B cell (primary cell): ENCODE results near the gene PACSIN2. TPM values are rescaled to one million over a fixed set of nuclear protein-coding genes. Genes with fewer than 3 reads are reported as not detected.

Experiments used
- ATAC-seq: fragments of 200-7000 bp; cut with Tn5 transposase; one replicate; pipeline ENCODE4 v1.10.0; 2021; ENCODE audit warnings: low read depth, mild to moderate bottlenecking, moderate number of reproducible peaks, moderate library complexity
- CTCF ChIA-PET: fragments of 350-600 bp; sonication (Branson Sonifier 250); formaldehyde crosslinking; loops from one replicate; lab custom pipeline; 2021; ENCODE audit warnings: antibody characterized with exemption, inconsistent platforms; lab: Charles Lee
- POLR2A ChIA-PET: fragments of 350-600 bp; sonication (Branson Sonifier 250); formaldehyde crosslinking; loops from one replicate; lab custom pipeline; 2021; ENCODE audit warnings: antibody characterized with exemption; lab: Charles Lee
- DNase-seq: peaks from one replicate; pipeline ENCODE4 v3.0.0; 2013
- H2AFZ ChIP-seq: 2 replicates; pipeline ENCODE4 v1.6.1; 2012; ENCODE audit warnings: mild to moderate bottlenecking, low read depth, low read length; ENCODE audit not compliant: insufficient read depth, poor library complexity, severe bottlenecking
- H3K27ac ChIP-seq, 2 donors: 1 replicate in 1 of 2; 2 replicates in 1 of 2; pipeline ENCODE4 v1.5.1; 2012 to 2013; ENCODE audit warnings: low read length in 2 of 2, mild to moderate bottlenecking in 2 of 2, moderate library complexity in 1 of 2
- H3K27me3 ChIP-seq, 4 experiments: fragments of 200-600 bp in 1 of 4; sonication (generic) in 1 of 4; replicated peaks in 1 of 4; 1 replicate in 2 of 4; 2 replicates in 2 of 4; pipeline versions ENCODE4 v1.6.1 to v1.7.0; 2013 to 2016; ENCODE audit warnings: low read length in 3 of 4, mild to moderate bottlenecking in 2 of 4, mixed read lengths in 1 of 4, moderate library complexity in 1 of 4; ENCODE audit not compliant: insufficient read depth in 4 of 4, control insufficient read depth in 3 of 4; ENCODE audit errors: control extremely low read depth in 1 of 4
- H3K36me3 ChIP-seq, 2 experiments: replicated peaks in 1 of 2; 1 replicate in 1 of 2; 2 replicates in 1 of 2; pipeline versions ENCODE4 v1.6.1 to v1.7.1; 2013; ENCODE audit warnings: low read length in 1 of 2; ENCODE audit not compliant: insufficient read depth in 2 of 2, control insufficient read depth in 1 of 2; ENCODE audit errors: control extremely low read depth in 1 of 2, extremely low read depth in 1 of 2
- H3K4me1 ChIP-seq, 2 donors: fragments of 200-600 bp in 1 of 2; sonication (generic) in 1 of 2; 1 replicate in 1 of 2; 2 replicates in 1 of 2; pipeline versions ENCODE4 v1.5.1 to v1.6.1; 2013 to 2017; ENCODE audit warnings: low read length in 2 of 2; ENCODE audit not compliant: control insufficient read depth in 2 of 2, insufficient read depth in 2 of 2
- H3K4me2 ChIP-seq: replicated peaks from 2 replicates; pipeline ENCODE3; 2012; ENCODE audit warnings: mild to moderate bottlenecking, low read depth, low read length; ENCODE audit not compliant: poor library complexity, severe bottlenecking
- H3K4me3 ChIP-seq, 5 experiments: fragments of 200-600 bp in 1 of 5; sonication (generic) in 1 of 5; 1 replicate in 3 of 5; 2 replicates in 2 of 5; pipeline versions ENCODE4 v1.5.1 to v1.7.0; 2011 to 2016; ENCODE audit warnings: low read length in 4 of 5, mild to moderate bottlenecking in 4 of 5, low read depth in 2 of 5, control low read depth in 1 of 5, moderate library complexity in 1 of 5; ENCODE audit not compliant: insufficient read depth in 1 of 5; ENCODE audit errors: control extremely low read depth in 1 of 5, extremely low read depth in 1 of 5
- H3K79me2 ChIP-seq: fragments of 200-600 bp; sonication (generic); one replicate; pipeline ENCODE4 v1.6.0; 2016; ENCODE audit warnings: low read length; ENCODE audit not compliant: control insufficient read depth, insufficient read depth
- H3K9ac ChIP-seq: fragments of 200-600 bp; sonication (generic); 2 replicates; pipeline ENCODE4 v1.6.1; 2017; ENCODE audit warnings: mild to moderate bottlenecking, low read length, moderate library complexity
- H3K9me3 ChIP-seq, 3 donors: one replicate each; pipeline versions ENCODE4 v1.6.1 to v1.7.1; 2013; ENCODE audit warnings: low read length in 2 of 3; ENCODE audit not compliant: control insufficient read depth in 2 of 3, insufficient read depth in 1 of 3; ENCODE audit errors: control extremely low read depth in 1 of 3
- H4K20me1 ChIP-seq: 2 replicates; pipeline ENCODE4 v1.6.0; 2012; ENCODE audit warnings: mild to moderate bottlenecking, low read length; ENCODE audit not compliant: insufficient read depth, control insufficient read depth, poor library complexity, severe bottlenecking
- H3K27ac Mint-ChIP-seq: one replicate; pipeline ENCODE4 v1.8.0; 2021; ENCODE audit warnings: mixed read lengths
- H3K27me3 Mint-ChIP-seq: one replicate; pipeline ENCODE4 v1.8.0; 2021; ENCODE audit warnings: mixed read lengths
- H3K4me1 Mint-ChIP-seq: one replicate; pipeline ENCODE4 v1.8.0; 2021; ENCODE audit warnings: mixed read lengths
- H3K4me3 Mint-ChIP-seq: one replicate; pipeline ENCODE4 v1.8.0; 2021; ENCODE audit warnings: mixed read lengths
- H3K9me3 Mint-ChIP-seq: one replicate; pipeline ENCODE4 v1.8.0; 2022; ENCODE audit warnings: mixed read lengths; ENCODE audit not compliant: insufficient read depth
- EZH2 ChIP-seq: IDR thresholded peaks from 2 replicates; pipeline ENCODE4 v1.6.1; 2012; ENCODE audit warnings: borderline replicate concordance, low read depth, mild to moderate bottlenecking, moderate library complexity, low read length; ENCODE audit not compliant: insufficient read depth, poor library complexity, severe bottlenecking
- WGBS: methylation state at CpG from one replicate; pipeline ENCODE4 v1.1.5; 2013; ENCODE audit warnings: missing lambda C conversion rate; ENCODE audit not compliant: insufficient coverage; 5-methylcytosine and 5-hydroxymethylcytosine counted together
- intact Hi-C: fragments of 100-400 bp; cut with micrococcal nuclease; formaldehyde crosslinking; loops from one replicate; pipeline ENCODE4 v1.10.0; 2022
- polyA plus RNA-seq: library from polyadenylated mRNA; depleted of rRNA; stranded (reverse); fragments of >200 nt; gene quantifications from 2 replicates; pipeline ENCODE4 v1.2.3, GENCODE V29; 2012
- total RNA-seq, 2 donors: library from RNA; stranded (reverse); fragments of 120-200 nt in 1 of 2; gene quantifications; 1 replicate in 1 of 2; 2 replicates in 1 of 2; pipeline versions ENCODE4 v1.2.3 to v1.2.4, GENCODE V29; 2013 to 2022
- TF ChIP-seq, protein P1 (sequence below): fragments of 200-600 bp; IDR thresholded peaks from one replicate; pipeline ENCODE4 v1.8.0; 2022; ENCODE audit warnings: antibody characterized with exemption, mild to moderate bottlenecking

PACSIN2 gene
- total and polyA plus RNA-seq, 2 donors (not counting 1 experiment from before 2014, with no cell fraction given) = 26.9 to 59.3 TPM

DNA sequence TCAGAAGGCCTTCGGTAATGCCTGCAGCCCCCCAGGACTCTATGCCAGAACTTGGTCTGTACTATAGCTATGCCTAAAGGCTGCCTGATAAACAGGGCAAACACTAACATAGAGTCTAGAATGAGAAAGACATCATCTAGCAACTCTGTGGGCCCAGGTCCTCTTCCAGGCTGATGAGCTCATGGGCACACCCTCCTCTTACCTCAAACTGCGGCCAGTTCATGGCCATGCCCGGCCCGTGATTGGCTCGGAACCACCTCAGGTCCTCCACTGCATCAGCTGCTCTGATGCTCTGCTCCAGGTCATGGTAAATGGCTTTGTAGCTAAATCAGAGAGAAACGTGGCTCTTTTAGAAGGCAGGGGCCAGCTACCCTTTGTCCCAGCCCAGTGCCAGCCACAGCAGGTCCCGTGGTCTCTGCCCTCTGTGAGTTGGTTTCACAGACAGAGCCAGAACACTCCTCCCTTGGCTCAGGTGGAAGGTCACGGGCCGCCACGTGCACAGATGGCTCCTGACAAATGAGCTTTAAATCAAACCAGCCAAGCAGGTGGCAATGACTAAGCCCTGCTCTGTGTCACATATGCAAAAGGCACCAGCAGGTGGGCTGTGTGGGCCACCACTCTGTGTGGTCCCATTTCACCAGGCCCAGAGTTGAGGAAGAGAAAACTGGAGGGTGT, 132.8 kb downstream of the PACSIN2 start:
- Histone ChIP-seq H3K4me2 (no peak overlapping the region), H3K4me1 (peaks cover 0 to 9% of the 10 kb centered on the region in 2 donors), H2AFZ (no peak overlapping the region), H3K4me3 (no peak overlapping the region), H3K9ac (no peak overlapping the region), H3K9me3 (no peaks in the 10 kb centered on the region), H3K36me3 (peaks cover 1 to 86% of the 10 kb centered on the region in 2 experiments), H3K79me2 (no peaks in the 10 kb centered on the region), H3K27me3 (no peaks in the 10 kb centered on the region), H3K27ac (no peak overlapping the region), H4K20me1 (no peaks in the 10 kb centered on the region)
- no peaks in the 10 kb centered on the region for H3K27me3 Mint-ChIP-seq
- DNase-seq = peak; percentile 41
- no peaks in the 10 kb centered on the region for H3K9me3 Mint-ChIP-seq
- WGBS = 70% methylated on average over 9 of the region's 10 CpGs
- ChIA-PET POLR2A (interaction anchor here (0.5 to 1.0 kb wide), 2 partner anchors 19 to 133 kb away, joined by 3 to 9 read pairs; partner anchors contain the start of gene PACSIN2), CTCF (interaction anchor here (0.9 to 3.7 kb wide), 5 partner anchors 8 to 152 kb away, joined by 3 to 16 read pairs (median 4); no protein-coding TSS in a partner anchor)
- peak; percentile 64 for ATAC-seq
- H3K4me1 Mint-ChIP-seq = peaks cover 10% of the 10 kb centered on the region
- H3K4me3 Mint-ChIP-seq = no peak overlapping the region
- TF ChIP-seq EZH2 = no peak
- TF ChIP-seq, protein P1, sequence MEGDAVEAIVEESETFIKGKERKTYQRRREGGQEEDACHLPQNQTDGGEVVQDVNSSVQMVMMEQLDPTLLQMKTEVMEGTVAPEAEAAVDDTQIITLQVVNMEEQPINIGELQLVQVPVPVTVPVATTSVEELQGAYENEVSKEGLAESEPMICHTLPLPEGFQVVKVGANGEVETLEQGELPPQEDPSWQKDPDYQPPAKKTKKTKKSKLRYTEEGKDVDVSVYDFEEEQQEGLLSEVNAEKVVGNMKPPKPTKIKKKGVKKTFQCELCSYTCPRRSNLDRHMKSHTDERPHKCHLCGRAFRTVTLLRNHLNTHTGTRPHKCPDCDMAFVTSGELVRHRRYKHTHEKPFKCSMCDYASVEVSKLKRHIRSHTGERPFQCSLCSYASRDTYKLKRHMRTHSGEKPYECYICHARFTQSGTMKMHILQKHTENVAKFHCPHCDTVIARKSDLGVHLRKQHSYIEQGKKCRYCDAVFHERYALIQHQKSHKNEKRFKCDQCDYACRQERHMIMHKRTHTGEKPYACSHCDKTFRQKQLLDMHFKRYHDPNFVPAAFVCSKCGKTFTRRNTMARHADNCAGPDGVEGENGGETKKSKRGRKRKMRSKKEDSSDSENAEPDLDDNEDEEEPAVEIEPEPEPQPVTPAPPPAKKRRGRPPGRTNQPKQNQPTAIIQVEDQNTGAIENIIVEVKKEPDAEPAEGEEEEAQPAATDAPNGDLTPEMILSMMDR = no peak
- intact Hi-C loops = no loop called here
- H3K27ac Mint-ChIP-seq = peak overlapping the region; percentile 79

DNA sequence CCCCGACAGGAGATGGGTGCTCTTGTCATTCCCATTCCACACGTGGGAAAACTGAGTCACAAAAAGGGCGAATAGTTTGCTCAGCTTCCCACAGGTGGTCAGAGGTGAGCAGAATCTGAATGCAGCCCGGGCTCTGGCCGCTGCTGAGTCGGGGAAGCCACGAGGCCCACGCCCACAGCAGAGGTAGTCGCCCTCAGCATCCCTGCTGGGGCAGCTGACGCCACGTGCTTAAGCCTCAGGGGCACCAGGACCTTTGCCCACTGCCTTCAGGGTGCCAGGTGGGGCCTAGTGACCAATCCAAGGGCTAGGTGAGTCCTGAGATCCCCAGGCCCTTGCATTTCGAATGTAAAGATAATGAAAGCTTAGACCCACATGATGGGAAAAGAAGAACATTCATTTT, 133.7 kb downstream of the PACSIN2 start:
- no peak overlapping the region for H3K27ac Mint-ChIP-seq
- H2AFZ ChIP-seq = no peak overlapping the region
- peaks cover 10% of the 10 kb centered on the region for H3K4me1 Mint-ChIP-seq
- DNase-seq (no peak), ATAC-seq (no peak)
- CTCF ChIA-PET = interaction anchor here (3.7 kb wide), 1 partner anchor 14 kb away, joined by 16 read pairs; no protein-coding TSS in a partner anchor
- peaks cover 1 to 86% of the 10 kb centered on the region in 2 experiments for H3K36me3 ChIP-seq
- TF ChIP-seq, protein P1 = no peak
- no peak for TF ChIP-seq EZH2
- H4K20me1 ChIP-seq = no peaks in the 10 kb centered on the region
- H3K4me3 ChIP-seq = no peak overlapping the region
- no peaks in the 10 kb centered on the region for H3K9me3 Mint-ChIP-seq
- H3K27ac ChIP-seq = no peak overlapping the region
- no peak overlapping the region for H3K4me2 ChIP-seq
- POLR2A ChIA-PET = interaction anchor here (1.0 kb wide), 1 partner anchor 134 kb away, joined by 3 read pairs; the partner anchor contains the start of gene PACSIN2
- WGBS = 95% methylated on average over 12 of the region's 12 CpGs
- no peaks in the 10 kb centered on the region for H3K79me2 ChIP-seq
- peaks cover 0 to 9% of the 10 kb centered on the region in 2 donors for H3K4me1 ChIP-seq
- no peaks in the 10 kb centered on the region for H3K9me3 ChIP-seq
- no peak overlapping the region for H3K4me3 Mint-ChIP-seq
- H3K27me3 ChIP-seq = no peaks in the 10 kb centered on the region
- H3K27me3 Mint-ChIP-seq = no peaks in the 10 kb centered on the region
- no peak overlapping the region for H3K9ac ChIP-seq
- intact Hi-C loops = no loop called here
